Measurements from ENCODE around the gene BCAS1.

Gene BCAS1

DNA sequence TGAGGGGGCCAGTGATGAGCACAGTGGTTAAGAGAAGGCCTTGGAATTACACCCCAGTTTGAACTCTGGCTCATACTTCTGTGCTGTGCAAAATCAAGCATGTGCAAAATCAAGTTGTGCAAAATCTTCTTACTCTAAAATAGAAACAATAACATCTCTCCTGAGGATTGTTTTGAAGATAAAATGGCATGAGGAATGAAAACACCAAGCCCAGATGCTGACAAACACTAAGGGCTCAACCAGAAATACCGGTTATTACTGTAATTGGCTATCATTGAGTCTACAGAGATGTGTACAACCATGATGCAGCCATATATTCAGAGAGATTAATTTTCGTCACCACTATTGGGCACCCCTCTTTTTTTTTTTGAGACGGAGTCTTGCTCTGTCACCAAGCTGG is 5.9 kb upstream of the BCAS1 start:
- DNase-seq = no peak

DNA sequence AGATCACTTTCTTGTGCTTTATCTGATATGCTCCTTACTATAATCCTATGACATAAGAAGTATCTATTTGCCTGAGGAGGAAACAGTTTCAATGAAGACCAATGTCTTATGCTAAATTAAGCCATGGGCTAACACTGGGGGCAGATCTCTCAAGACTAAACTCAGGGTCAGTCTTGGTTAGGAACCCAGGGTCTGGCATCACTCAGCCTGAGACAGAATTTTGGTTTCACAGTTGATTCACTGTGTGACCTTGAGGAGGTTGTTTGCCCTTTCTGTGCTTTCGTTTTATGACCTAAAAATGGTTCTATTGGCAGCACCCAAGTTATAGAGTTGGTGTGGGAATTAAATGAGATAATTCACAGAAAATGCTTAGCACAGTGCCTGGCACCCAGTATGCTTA is 4.9 kb upstream of the BCAS1 start:
- DNase-seq = no peak

DNA sequence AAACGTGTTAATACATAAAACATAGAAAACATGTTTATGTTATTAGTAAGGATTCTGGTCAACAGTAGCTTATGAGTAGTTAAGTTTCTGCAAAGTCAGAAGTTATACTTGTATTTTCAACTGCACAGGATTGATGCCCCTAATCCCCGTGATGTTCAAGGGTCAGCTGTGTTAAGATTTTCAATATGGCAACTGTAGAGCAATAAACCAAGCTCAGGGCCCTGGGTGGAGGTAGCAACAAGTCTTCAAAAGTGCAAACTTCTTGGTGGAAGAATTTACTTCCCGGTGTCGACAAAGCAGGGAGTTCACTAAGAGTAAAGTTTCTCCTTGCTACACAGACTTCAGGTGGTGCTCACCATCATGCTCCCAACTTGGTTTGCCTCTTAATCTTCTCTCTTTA is 4.1 kb upstream of the BCAS1 start:
- DNase-seq = no peak

DNA sequence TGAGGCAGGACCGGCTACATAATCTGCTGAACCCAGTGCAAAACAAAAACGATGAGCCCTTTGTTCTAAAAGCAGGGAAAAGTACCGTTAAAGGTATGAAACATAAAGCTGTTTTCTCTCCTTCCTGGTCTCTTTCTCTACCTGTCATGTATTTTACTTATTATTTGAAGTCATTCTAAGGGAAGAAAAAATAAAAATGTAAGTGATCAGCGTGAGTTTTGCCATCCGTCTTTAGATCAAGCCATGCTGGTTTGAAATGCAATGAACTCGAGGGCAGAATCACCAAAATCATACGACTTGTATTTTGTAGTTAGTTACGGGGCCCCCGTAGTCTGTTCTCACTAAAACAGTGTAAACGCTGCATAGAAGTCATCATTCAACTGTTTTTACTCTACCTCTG is 2.9 kb upstream of the BCAS1 start:
- no peak for DNase-seq

DNA sequence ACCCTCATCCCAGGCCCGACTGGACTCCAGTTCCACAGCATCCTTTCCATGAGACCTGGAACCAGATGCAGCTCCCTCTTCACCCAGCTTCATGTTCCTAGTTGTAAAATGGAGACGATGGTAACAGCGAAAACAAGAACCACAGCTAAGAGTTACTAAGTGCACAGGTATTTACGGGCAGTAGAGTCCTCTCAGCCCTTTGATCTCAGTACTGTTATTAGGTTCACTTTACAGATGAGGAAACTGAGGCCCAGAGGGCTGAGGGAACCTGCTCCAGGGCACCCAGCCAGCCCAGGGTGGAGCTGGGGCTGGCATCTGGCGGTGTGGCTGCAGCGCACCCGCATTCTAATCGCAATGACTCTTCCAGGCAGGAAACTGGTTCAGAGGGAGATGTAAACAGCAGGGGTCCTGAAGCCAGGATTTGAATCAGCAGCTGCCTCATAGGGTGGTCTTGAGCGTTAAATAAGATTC is 858 bp downstream of the BCAS1 start:
- DNase-seq = no peak

DNA sequence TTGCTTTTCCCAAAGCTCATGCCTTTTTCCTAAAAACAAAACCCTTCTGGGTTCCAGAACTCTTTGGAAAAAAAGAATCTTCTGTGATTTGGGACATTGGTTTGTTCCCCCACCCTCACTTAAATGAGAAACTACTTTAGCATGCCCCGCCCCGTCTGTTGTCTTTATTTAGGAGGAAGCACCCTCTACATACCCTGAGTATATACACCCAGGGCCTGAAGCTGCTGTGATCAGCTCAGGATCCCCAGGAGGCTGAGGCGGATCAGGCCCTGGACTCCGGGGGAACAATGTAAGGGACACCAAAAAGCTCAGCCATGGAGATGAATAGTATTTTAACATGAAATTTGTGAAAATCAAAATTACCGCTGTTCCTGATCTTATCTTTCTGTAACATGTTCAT is 1.4 kb downstream of the BCAS1 start:
- no peak for DNase-seq

DNA sequence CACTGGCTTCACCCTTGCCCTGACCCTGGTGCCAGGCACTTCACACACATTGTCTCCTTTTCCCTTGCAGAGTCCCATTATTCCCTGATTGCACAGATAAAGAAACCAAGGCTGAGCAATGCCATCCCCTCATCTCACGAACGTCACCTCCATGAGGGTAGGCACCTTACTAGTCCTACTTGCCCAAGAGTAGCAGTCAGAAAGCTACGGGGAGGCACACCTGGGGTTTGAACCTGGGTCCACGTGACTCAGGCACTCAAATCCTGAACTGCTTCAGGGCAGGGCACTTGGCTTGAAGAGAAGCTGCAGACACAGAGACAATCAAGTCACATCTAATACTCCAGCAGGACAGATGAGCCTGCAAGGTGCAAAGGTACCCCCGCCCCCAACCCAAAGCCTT is 1.9 kb downstream of the BCAS1 start:
- DNase-seq = no peak

DNA sequence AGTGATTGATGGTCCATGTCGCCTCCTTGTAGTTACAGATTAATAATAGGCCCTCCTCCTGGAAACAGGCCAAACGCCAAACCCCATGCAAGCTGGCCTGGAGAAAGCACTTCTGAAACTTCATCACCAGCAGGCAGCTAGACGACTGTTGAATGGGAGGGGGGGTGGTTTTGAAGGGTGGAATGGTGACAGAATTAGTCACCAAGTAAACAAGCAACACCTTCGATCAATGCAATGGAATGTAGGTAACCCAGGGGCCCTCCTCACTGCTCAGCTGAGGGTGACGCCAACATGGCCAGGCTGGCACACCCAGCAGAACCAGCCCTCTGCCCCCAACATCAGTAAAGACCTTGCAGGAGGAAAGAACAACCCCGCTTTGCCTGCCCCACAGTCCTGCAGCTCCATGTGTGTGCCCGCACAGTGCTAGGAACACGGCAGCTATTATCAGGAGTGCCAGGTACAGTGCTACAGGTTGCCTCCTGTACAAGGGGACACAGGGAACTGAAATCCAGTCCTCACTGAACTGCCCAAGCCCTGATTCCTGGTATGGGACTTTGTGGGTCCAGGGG is 2.7 kb downstream of the BCAS1 start:
- no peak for DNase-seq

DNA sequence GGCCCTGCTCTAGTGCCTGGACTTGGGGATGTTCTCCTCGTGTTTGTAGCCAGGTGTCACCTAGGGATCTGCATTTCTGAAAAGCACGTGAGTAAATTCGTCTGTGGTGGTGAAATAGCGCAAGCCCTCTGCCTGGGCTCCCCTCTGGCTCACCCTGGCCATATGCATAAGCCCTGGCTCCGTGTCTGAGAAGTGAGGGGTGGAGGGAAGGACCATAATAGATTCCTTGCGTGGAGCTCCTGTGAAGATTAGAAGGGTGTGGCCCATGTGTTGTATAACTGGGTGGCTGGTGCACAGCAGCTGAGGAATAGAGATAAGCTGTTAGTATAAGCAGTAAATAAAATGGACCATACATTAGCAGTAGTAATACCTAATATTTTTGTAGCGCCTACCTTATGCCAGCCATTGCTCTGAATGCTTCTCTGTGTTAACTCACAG is 4.8 kb downstream of the BCAS1 start:
- DNase-seq = no peak

DNA sequence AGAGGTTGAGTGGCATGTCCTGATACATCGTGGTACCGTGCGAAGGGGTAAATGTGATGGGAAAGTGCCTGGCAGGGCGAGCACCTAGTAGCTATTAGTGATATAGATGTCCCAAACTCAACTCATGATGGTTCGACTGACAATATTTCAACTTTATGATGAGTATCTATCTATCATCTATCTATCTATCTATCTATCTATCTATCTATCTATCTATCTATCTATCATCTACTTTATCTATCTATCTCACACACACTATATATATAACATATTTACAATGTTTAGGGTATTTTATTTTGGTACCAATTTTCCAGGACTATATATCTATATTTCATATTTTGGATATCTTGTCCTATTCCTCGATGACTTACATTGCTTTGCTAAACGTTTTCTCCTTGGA is 5.5 kb downstream of the BCAS1 start:
- DNase-seq = no peak

DNA sequence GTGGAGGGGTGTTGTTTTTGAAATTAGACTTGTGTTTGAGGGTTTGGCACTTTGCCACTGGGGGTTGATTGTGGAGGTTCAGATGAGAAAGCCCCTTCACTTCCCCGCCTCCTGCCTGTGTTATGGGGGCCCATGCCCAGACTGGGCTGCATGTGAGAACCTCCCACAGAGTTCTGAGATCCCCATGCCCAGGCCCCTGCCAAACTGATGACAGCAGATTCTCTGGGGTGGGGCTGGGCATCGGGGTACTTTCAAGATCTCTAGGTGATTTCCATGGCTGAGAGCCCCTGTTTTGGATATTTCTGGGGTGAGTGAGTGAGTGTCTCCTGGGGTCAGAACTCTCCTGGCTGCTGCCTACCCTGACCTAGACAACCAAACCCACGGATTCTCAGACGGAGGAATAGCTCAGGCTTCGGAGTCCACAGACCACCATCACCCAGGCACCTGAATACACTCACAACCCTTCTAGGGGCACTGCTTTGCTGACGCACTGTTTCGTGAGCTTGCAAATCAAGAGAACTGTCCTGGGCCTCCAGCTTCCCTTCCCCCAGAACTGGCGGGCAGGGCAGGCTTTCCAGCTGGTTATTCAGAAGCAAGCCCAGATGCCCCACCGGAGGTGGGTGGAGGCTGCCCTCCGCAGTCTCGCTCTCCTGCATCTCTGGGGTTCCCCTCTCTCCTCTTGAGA is 6.3 kb downstream of the BCAS1 start:
- no peak for DNase-seq

DNA sequence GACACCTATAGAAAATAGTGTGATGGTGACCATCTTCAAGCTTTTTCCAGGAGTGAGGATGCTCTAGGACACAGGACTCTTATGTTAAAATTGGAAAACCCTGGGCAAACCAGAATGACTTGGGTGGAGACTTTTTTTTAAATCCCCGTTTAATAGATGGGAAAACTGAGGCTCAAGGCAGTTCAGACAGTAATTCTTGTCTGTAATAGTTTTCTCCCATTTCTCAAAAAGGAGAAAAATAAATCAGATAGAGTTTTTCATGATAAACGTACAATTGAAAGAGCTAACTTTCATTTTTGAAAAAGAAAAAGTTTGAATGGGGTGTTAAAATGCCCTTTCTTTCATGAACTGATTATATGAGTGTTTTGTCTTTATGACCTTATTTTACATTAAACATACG is 6.8 kb downstream of the BCAS1 start:
- no peak for DNase-seq

DNA sequence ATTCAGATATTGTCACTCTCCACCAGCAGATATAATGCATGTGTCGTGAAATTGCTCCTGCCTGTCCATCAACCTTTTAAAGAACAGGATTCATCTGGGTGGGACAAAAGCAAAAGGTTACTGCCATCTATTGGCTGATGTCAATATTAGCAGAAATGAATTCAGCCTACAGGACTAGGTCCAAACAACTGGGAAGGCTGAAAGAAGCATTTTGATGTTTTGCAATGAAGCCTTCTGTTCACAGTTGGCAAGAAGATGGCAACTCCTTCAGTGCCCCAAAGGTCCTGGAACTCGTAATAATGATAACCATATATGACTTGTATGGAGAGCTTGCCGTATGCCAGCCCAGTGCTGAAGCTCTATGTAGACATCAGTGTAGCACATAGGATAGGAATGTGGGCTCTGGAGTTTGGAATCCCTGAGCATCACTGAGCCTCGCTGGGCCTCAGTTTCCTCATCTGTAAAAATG is 7.5 kb downstream of the BCAS1 start:
- DNase-seq = peak; percentile 30 to 78 (median 54)

DNA sequence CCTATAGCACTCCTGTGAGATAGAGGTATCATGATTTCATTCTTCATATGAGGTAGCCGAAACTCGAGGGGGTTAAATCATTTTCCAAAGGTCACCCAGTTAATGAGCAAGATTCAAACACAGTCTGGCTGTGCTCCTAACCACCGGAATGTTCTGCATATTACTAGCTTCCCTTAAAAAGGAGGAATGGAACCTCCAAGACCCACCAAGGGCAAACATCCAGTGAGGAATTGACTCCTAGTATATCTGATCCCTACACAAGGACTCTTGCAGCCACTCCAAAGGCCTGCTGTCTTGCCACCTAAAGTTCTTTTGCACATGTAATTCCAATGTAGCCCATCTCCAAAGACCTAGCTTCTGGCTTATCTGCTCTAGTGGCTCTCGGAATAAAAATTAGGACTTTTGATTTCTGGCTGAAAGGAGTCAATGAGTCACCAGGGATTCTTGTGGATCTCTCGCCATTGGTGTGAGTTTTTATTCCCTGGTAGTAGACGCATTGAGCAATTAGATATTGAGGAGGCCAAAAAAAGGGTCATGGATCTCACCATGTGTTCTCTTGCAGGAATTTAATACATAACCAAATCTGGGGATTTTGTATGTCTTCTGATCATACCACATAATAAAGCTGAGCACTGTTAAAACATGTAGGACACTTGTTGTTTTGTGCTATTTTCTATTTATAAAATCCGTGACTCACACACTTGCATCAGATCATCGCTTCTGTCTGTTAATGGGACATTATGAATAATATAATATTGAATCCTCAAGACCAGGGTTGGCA is 9.1 kb downstream of the BCAS1 start:
- DNase-seq = peak in 2 of 4 experiments; percentile 16 to 25

DNA sequence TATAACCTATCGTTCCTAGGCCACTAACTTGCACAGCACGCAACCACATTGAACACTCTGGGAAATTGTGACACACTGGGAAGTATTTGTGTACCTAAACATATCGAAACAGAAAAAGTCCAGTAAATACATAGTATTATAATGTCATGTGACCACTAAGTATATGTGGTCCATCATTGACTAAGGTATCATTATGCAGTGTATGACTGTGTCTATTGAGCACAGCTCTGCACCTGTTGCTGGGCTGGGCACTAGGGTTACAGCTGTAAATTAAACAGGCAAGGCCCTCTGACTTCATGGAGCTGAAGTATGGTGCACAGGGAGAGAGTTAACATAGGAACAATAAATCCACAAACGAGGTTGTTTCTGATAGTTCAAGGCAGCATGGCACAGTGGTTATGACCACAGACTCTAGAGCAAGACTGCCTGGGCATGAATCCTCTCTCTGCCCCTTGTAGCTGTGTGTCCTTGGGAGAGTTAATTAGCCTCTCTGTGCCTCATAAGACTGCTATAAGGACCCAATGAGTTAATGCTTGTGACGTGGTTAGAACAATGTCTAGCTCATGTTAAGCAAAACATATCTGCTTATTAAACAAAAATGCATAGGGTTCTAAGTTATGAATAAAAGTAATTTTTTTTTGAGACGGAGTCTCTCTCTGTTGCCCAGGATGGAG is 10.6 kb downstream of the BCAS1 start:
- DNase-seq = no peak

DNA sequence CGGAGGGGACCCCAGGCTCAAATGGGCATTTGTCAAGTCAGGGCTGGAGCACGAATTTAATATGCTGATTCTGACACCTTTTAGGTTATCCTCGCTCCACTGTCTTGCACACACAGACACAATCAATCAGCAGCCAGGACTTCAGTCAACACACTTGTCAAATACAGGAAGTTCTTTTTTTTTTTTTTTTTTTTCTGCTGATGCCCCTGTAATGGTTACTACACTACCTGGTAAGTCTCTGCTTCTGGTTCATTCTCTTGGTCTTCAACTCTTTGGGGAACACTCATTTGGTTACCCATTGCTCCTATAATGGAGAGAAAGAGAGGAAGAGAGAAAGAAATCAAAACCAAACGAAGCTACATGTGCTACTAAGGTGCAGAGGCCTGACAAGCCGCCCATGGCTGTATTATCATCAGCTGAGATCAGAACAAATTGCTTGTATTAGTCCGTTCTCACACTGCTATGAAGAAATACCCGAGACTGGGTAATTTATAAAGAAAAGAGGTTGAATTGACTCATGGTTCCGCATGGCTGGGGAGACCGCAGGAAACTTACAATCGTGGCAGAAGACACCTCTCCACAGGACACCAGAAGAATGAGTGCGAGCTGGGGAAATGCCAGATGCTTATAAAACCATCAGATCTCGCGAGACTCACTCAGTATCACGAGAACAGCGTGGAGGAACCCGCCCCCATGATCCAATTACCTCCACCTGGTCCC is 11.8 kb downstream of the BCAS1 start:
- no peak for DNase-seq

DNA sequence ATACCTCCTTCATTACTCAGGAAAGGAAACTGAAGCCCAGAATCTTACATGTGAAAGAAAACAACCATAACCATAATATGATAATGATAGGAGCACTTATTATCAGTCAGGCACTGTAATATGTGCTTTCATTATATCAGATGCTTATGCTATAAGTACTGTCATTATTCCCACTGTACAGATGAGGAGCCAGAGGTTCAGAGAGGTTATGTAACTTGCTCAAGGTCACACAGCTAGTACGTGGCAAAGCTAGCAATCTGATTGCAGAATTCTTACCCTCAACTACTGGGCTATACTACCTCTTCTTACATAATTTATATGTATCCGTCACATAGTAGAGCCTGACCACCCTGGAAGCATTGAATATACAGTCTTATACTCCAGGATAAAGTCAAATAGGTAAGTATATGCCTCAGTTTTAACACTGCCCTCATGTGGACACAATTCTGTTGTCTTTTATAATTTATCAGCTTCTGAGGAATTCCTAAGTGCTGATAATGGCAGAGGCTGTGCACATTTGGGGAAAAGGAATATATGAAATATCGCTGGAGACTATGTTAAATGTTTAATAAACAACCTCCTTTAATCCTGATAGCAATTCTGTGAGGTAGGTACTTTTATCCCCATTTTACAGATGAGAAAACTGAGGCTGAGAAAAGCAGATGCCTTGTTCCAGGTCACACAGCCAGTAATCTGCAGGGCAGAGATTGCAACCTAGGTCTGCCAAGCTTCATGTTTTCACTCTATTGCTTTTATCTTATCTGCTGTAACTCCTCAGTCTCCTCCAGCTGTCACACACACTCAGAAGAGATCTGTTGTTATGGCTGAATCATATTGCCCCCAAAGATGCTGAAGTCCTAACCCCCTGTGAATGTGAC is 13.4 kb downstream of the BCAS1 start:
- DNase-seq = no peak

DNA sequence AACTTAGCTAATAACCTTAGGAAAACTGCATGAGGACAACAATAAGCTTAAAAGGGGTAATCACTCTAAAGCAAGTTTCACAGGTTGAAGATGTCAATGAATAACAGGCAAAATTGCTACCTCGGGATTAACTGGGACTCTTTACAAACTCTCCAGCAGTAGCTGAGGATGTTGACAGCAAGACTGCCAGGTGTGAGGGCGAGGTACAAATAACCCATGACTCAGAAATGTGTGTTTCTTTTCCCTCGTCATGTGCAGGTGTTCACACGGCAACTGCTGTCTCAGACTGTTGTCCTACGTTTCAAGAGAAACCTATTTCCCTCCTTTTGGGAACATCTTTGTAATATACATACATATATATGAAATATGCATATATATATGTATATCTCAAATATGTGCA is 15.9 kb downstream of the BCAS1 start:
- DNase-seq = no peak

DNA sequence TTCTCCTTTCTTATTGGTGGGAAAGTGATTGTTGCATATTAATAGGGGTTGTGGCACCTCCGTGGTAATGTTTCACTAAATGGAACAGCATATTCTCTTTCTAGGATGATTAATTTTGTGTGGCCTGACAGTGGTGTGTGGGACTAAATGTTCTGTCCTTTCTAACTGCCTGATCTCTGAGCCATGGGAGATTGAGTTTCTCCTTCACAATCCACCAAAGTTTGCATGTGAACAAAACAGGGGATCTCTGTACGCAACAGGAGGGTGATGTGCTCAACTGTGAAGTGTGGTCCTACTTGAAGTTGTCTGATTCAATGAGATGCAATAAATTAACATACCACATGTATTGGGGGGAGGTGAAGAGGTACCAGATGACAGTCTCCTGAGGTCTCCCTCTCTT is 19.3 kb downstream of the BCAS1 start:
- DNase-seq = no peak

DNA sequence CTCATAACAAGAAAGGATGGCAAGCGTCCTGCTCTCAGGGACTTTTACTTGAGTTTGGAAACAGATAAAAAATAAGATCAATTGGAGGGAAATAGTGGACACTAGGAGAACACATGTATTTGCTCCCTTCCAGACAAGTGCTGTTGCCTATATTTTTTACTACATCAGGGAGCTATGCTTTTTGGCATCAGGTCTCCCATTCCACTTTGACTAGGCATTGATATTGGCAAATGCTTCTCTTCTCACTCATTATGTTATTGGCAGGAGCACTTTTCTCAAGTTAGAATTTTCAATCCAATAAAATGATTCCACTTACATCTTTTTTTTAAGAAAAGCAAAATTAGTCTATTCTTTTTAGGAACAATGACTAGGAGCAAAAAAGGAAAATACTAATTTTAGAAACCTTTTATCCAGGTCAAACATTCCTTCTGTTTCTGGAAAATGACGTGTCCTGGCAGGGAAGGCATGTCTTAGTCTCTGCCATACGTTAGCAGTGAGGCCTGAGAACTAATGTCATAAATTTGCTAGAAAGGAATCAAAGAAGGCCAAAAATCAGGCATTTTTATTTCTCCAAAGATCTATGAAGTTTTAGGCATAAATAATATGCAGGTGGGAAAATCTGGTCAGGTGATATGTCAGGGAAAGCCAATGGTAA is 21.4 kb downstream of the BCAS1 start:
- no peak for DNase-seq

DNA sequence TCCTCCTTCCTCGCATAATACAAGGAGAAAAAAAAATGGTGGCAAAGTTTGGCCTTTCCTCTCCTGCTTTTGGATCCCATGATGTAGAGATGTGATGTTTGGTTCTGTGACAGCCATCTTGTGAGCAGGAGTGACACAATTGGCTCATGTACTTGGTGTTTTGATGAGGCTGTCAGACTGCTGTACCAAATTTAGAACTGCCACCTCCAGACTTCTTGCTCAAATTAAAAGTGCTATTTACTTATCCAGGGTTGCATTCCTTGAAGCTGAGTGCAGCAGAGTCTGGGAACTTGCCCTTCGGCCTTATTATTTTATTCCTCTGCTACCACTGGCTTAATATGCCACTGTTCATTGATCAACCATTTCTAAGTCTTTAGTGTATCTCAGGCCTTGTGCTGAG is 21.9 kb downstream of the BCAS1 start:
- no peak for DNase-seq
